Jurkat, Clone E6-1 (cell line): ENCODE data around the gene ZDHHC5.
"Not testable (repeated sequence)": the region's sequence is repeated elsewhere in the genome, so short reads cannot be mapped to it uniquely, and the experiment has no call there.

Experiments used
- DNase-seq: peaks from one replicate; pipeline ENCODE4 v3.0.0-alpha.2; 2011; ENCODE audit warnings: low read depth, low spot score
- H3K4me3 ChIP-seq: 2 replicates; pipeline ENCODE4 v1.5.1; 2011; ENCODE audit warnings: mild to moderate bottlenecking, low read length, control low read depth, moderate library complexity

Gene ZDHHC5

DNA sequence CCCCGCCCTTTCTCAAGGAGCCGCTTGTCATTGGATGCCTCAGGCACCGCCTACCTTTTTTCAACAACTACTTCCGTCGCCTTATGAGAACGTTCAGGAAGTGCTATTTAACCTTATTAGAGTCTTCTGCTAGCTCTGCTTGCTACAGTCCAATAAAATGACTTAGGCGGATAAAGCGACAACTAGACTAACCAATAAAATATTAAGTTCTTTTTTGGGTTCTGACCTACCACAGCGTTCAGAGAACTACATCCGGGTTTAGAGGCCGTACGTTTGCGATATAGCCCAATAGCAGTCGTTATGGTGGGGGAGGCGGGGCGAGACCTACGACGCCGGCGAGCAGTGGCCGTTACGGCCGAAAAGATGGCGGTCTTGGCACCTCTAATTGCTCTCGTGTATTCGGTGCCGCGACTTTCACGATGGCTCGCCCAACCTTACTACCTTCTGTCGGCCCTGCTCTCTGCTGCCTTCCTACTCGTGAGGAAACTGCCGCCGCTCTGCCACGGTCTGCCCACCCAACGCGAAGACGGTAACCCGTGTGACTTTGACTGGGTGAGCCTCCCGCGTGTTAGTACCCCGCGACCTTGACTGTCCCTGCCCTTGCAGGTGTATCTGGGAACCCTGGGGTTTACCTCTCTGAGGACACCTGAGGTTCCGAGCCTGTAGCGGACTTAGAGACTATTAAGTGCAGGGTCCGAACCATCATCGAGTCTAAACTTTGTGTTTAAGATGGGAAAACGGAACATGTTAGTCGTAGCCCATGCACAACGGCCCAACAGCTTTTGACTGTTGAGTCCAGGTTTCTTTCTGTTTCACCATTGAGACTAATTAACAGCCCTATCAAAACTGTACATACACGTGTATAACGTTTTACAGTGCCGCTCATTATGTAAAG is 44.6 kb downstream of the ZDHHC5 start, which contains the start of gene TMX2:
Gene TMX2, plus strand, starts transcription at position 338 of the 895 bp plus-strand sequence. Its CDS starts 26 bp downstream, at position 364.
- peak within 1 kb of the TSS; percentile 100 for H3K4me3 ChIP-seq
- peak; percentile 99 for DNase-seq

DNA sequence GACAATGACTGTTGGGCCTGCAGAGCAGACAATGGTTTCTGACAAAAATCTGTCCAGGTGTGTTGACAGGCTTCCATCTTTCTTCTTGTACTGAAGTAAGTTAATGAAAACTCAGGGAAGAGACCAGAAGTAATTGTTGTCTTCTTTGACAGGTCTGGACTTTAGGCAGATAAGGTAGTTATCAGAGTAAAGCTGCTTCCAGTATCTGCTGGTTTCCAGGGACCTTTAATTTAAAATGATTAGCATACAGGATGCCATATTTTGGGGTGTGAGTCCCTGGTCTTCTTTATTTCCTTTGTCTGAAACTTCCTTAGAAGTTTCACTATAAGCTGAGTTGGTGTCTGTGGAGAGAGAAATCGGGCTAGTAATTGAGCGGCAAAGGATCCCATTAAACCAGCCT is 45.9 kb downstream of the ZDHHC5 start:
- peak overlapping the region; percentile 100 for H3K4me3 ChIP-seq
- DNase-seq, result no peak

DNA sequence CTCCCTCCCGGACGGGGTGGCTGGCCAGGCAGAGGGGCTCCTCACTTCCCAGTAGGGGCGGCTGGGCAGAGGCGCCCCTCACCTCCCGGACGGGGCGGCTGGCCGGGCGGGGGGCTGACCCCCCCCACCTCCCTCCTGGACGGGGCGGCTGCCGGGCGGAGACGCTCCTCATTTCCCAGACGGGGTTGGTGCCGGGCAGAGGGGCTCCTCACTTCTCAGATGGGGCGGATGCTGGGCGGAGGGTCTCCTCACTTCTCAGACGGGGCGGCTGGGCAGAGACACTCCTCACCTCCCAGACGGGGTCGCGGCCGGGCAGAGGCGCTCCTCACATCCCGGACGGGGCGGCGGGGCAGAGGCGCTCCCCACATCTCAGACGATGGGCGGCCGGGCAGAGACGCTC is 48.8 kb downstream of the ZDHHC5 start:
- H3K4me3 ChIP-seq, DNase-seq: not testable (repeated sequence)

DNA sequence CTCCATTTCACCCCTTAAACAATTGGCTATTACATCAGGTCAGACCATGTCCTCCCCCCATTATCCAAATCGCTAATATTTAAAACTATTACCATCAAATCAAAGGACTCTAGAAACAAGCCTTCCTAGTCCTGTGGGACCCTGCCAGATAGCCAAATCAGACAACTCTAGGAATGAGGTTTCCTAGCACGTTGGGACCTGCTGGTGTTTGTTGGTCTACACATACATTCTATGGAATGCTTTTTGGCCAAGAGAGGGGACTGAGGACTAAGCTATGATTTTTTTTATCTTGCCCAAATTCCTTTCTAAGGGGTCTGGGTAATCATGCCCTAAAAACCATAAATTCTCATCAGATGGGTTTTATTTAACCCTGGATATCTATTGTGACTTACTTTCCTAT is 59.3 kb downstream of the ZDHHC5 start:
- DNase-seq, result no peak
- H3K4me3 ChIP-seq, result no peak overlapping the region

DNA sequence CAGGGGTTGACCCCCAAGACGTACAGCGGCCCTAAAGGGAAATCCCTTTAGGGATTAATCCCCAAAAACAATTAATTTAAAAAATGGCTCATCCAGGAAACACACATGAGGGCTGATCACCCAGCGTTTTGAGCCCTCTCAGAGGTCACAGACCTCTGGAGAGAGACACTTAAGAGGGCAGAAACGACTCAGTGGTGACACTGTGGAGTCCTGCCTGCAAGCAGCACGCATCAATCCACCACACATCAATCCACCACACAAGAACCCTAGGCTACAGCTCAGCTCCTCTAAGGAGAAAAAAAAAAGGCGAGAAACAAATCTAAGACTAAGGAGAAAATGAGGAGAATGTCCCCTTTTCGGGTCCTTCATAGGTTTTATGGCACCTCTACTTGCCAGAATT is 60.9 kb downstream of the ZDHHC5 start:
- DNase-seq, result no peak
- H3K4me3 ChIP-seq, result no peak overlapping the region

DNA sequence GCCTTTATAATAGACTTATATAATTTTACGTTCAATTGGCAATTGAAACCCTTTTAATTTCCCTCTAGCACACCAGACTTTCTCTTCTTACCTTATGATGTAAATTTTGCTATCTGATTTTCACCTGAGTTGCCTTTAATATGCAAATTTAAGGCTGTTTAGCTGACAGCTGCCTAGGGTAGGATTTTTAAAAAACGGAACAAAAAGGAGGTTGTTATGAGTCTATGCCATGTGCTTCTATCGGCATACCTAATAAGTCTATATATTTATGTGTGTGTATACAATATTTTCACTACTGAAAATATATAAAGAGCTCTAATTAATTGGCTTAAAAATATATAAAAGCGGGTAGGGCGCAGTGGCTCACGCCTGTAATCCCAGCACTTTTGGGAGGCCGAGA is 61.6 kb downstream of the ZDHHC5 start:
- no peak overlapping the region for H3K4me3 ChIP-seq
- DNase-seq, result no peak

DNA sequence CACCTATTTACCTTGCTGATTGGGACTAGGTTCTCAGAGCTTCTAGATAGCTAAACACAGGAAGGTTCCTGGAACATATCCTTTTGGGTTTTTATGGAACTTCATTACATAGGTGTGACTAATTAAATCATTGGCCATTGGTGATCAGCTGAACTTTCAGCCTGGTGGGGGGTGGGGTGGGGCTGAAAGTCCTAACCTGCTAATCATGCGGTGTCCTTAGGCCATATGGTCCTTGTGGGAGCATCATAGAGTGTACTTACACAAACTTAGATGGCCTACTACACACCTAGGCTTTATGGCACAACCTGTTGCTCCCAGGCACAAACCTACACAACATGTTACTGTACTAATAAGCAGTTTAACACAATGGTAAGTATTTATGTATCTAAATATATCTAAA is 64.7 kb downstream of the ZDHHC5 start:
- no peak for DNase-seq
- H3K4me3 ChIP-seq, result no peak overlapping the region

DNA sequence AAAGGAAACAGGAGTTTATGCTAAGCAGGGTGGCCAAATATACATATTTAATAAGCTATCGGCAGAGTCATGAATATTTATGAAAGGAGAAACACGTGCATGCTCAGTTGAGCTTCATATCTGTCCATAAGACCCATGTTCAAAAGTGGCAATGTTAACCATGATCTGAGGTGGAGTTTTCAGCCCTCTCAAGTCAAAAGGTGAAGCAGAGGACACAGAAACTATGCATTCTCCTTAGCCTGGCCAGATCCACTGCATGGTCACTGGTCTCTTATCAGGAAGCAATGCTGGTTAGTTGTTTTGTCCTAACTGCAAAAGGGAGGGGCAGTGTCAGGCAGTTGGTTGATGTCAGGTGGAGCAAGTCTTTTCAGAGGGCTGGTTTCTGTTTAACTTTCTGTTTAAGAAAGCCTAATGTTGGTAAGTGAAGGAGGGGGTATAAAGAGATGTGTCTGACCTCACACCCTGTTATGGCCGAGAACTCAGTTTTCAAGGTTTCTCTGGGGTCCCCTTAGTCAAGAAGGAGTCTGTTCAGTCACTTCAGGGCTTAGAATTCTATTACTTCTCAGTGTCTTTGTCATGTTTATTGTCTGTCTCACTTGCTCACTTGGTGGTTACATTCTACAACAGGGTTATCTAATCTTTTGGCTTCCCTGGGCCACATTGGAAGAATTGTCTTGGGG is 67.8 kb downstream of the ZDHHC5 start:
- no peak for DNase-seq
- H3K4me3 ChIP-seq, result no peak overlapping the region

DNA sequence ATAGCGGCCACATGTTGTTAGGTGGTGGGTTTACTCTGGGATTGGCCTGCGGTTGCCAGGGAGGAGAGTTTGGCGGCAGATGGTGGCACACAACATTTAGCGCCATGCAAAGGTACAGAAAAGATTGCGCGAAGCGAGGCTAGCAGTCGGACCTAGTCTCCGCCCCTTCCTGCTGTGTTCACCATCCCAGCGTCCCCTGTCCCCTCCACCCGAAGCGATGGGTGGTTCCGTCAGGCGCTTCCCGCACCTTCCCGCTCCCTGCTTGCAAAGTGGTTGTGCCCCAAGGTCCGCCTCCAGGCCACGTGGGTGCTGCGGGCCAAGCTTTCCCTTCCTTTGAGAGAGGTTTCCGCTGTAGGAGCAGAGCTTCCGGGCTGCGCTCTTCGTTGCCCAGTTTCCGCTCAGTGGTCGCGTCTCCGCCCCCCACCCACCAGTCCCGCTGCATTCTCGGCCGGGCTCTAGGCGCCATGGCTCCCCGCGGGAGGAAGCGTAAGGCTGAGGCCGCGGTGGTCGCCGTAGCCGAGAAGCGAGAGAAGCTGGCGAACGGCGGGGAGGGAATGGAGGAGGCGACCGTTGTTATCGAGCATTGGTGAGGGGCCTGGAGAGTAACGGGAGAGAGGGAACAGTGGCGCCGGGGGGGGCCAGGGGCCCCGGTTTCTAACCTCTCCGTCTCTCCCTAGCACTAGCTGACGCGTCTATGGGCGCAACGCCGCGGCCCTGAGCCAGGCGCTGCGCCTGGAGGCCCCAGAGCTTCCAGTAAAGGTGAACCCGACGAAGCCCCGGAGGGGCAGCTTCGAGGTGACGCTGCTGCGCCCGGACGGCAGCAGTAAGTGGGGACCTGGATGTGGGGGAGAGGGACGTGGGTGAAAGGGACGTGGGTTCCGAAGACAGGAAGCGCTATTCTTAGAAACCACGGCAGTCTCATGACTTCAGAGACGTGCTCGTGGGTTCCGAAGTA is 73.5 kb downstream of the ZDHHC5 start, which contains the start of gene SELENOH:
Gene SELENOH, plus strand, starts transcription at position 360 of the 955 bp plus-strand sequence. Its CDS starts 105 bp downstream, at position 465.
- H3K4me3 ChIP-seq, result peak within 1 kb of the TSS; percentile 97
- DNase-seq, result peak; percentile 98

DNA sequence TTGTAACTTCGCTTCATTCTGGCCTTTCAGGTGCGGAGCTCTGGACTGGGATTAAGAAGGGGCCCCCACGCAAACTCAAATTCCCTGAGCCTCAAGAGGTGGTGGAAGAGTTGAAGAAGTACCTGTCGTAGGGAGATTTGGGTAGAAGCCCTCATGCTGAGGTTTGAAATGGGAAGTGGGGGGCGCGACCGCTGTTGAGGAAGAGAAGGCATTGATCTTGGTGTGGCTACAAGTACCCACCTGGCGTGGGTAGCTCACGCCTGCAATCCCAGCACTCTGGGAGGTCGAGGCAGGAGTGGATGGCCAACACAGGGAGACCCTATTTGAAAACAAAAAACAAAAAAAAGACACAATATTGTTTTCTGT is 74.2 kb downstream of the ZDHHC5 start:
- peak overlapping the region; percentile 97 for H3K4me3 ChIP-seq
- no peak for DNase-seq

DNA sequence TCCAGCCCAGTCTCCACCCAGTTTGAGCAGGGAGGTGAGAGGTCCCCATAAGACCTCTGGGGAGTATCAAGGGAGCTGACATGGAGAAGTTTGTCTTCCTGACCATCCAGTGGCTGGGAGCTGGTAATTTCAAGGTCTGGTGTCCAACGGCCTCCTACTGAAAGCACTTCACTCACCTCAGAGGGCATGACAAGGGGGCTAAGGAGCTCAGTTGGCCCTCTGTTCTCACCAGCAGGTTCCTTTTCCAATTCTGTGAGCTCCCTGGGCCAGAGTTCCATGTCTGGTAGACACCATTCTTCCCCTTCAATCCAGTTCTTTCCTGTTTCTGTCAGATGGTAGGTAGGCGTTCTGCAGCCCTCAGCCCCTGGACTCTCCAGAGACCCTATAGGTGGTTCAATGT is 76.4 kb downstream of the ZDHHC5 start:
- H3K4me3 ChIP-seq, result no peak overlapping the region
- DNase-seq, result no peak

DNA sequence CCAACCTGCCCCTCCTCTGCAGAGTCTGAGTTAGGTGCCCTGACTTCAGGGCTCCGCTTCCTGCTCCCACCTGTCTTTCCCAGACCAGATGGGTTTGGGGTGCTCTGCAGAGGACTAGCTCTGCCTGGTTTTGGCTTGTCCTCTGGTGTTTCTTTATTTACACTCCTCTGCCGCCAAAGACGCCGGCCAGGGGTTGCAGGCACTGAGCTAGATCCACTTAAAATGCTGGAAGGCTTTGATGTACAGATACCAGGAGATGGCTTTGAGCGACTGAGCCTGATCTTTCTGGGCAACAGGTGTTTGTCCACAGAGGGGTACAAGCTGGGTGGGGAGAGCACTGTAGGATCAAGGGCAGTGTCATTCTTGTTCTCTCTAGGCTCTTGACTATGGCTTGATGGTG is 77.3 kb downstream of the ZDHHC5 start:
- no peak for DNase-seq
- no peak overlapping the region for H3K4me3 ChIP-seq

DNA sequence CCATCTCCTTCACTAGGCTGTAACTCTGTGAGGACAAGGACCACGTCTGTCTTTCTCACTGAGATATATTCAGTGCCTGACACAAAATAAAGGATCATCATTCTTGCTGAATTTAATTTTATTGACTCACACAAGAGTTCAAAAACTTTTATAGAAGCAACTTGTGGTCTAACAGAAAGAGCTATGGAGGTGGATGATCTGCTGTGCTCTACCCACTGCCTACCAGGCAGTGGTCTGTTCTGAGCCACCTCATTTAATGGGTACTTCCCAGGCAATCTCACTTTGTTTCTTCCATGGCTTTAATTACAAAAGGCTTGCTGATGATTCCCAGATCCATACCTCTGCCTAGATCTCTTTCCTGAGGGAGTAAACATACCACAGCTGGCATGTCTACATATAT is 79.0 kb downstream of the ZDHHC5 start:
- no peak overlapping the region for H3K4me3 ChIP-seq
- DNase-seq, result no peak
